Esophagus muscularis mucosa (tissue), 4 donors: ENCODE data around the gene THTPA. TPM values are rescaled to one million over a fixed set of nuclear protein-coding genes. Genes with fewer than 3 reads are reported as not detected.

Source experiments
- DNase-seq: peaks from one replicate; pipeline ENCODE4 v3.0.0-alpha.2; 2017; ENCODE audit errors: extremely low spot score
- H3K27ac ChIP-seq, 4 donors: fragments of 200-600 bp; sonication (generic); replicated peaks in 1 of 4; 1 replicate in 3 of 4; 2 replicates in 1 of 4; pipeline ENCODE4 v1.5.1; 2016 to 2019; ENCODE audit warnings: mild to moderate bottlenecking in 1 of 4
- H3K27me3 ChIP-seq, 4 donors: fragments of 200-600 bp; sonication (generic); one replicate each; pipeline versions ENCODE4 v1.5.1 to v1.6.0; 2016 to 2019
- H3K36me3 ChIP-seq, 4 donors: fragments of 200-600 bp; sonication (generic); one replicate each; pipeline ENCODE4 v1.5.1; 2016 to 2019
- H3K4me1 ChIP-seq, 4 donors: fragments of 200-600 bp; sonication (generic); one replicate each; pipeline ENCODE4 v1.5.1; 2016 to 2019
- H3K4me3 ChIP-seq, 4 donors: fragments of 200-600 bp; sonication (generic); 1 replicate in 2 of 4; 2 replicates in 2 of 4; pipeline ENCODE4 v1.5.1; 2016 to 2019; ENCODE audit warnings: mild to moderate bottlenecking in 4 of 4, moderate library complexity in 1 of 4
- H3K9me3 ChIP-seq, 4 donors: fragments of 200-600 bp; sonication (generic); 1 replicate in 3 of 4; 2 replicates in 1 of 4; pipeline ENCODE4 v1.5.1; 2016 to 2019
- CTCF ChIP-seq, 3 experiments: fragments of 200-600 bp in 2 of 3; fragments of 450-650 bp in 1 of 3; sonication (generic) in 2 of 3; IDR thresholded peaks; one replicate each; pipeline ENCODE4 v1.5.1; 2017 to 2019; ENCODE audit warnings: antibody characterized with exemption in 3 of 3, mild to moderate bottlenecking in 2 of 3, moderate library complexity in 1 of 3
- EP300 ChIP-seq: sonication (generic); formaldehyde crosslinking; IDR thresholded peaks from one replicate; pipeline ENCODE4 v1.6.1; 2017; ENCODE audit warnings: antibody characterized with exemption
- POLR2A ChIP-seq: fragments of 450-650 bp; IDR thresholded peaks from one replicate; pipeline ENCODE4 v1.6.1; 2017; ENCODE audit warnings: antibody characterized with exemption, moderate library complexity, mild to moderate bottlenecking, low read depth
- POLR2AphosphoS5 ChIP-seq, 2 donors: sonication (generic); formaldehyde crosslinking; IDR thresholded peaks; one replicate each; pipeline ENCODE4 v1.6.1; 2017; ENCODE audit warnings: antibody characterized with exemption in 2 of 2
- WGBS: methylation state at CpG from one replicate; pipeline ENCODE4 v1.1.5; 2018; 5-methylcytosine and 5-hydroxymethylcytosine counted together
- intact Hi-C: fragments of 100-400 bp; cut with DNase I; formaldehyde crosslinking; loops from one replicate; pipeline ENCODE4 v1.15.1; 2023
- total RNA-seq, 4 donors: library from RNA; depleted of rRNA; stranded (reverse); fragments of >200 nt; gene quantifications; one replicate each; pipeline versions ENCODE4 v1.1.0 to v1.2.1, GENCODE V29; 2016

The THTPA gene
- total RNA-seq, 4 donors from 2014 or later, result 18.3 to 20.0 (median 19.7) TPM

- no peak overlapping the region for H3K4me3 ChIP-seq
- intact Hi-C loops, result no loop called here
- H3K4me1 ChIP-seq, result no peaks in the 10 kb centered on the region
- no peak overlapping the region for H3K27ac ChIP-seq
- DNase-seq, result no peak
- whole genome bisulfite sequencing, result 100% methylated on average over 1 of the region's 1 CpG
- no peaks in the 10 kb centered on the region for H3K36me3 ChIP-seq
- no peaks in the 10 kb centered on the region for H3K27me3 ChIP-seq
- H3K9me3 ChIP-seq, result no peaks in the 10 kb centered on the region
- TF ChIP-seq POLR2AphosphoS5 (IDR thresholded peaks at IDR 0.05), result no peak
- no peak for TF ChIP-seq CTCF (IDR thresholded peaks at IDR 0.05)
- no peak for TF ChIP-seq EP300
- TF ChIP-seq POLR2A, result no peak
Measured at GRCh38 chr14:23600806-23601205, 44.7 kb downstream of the THTPA start.

DNA sequence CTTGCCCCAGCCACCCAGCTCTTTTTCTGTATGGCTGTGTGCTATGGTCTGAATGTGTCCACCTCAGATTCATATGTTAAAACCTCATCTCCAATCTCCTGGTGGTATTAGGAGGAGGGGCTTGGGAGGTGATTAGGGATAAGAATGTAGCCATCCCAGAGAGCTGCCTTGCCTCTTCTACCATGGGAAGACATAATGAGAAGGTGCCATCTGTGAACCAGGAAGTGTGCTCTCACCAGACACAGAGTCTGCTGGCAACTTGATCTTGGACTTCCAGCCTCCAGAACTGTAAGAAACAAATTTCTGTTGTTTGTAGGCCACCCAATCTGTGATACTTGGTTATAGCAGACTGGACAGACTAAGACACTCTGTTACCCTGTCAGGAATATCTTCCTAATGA lies 45.4 kb downstream of the THTPA start:
- no peaks in the 10 kb centered on the region for H3K4me1 ChIP-seq
- no peak for DNase-seq
- H3K27ac ChIP-seq, result no peak overlapping the region
- intact Hi-C loops, result no loop called here
- H3K9me3 ChIP-seq, result no peaks in the 10 kb centered on the region
- no peaks in the 10 kb centered on the region for H3K36me3 ChIP-seq
- H3K27me3 ChIP-seq, result no peaks in the 10 kb centered on the region
- TF ChIP-seq EP300 (no peak), POLR2AphosphoS5 (IDR thresholded peaks at IDR 0.05) (no peak), POLR2A (no peak), CTCF (IDR thresholded peaks at IDR 0.05) (no peak)
- H3K4me3 ChIP-seq, result no peak overlapping the region

GRCh38 chr14:23601845-23602180 lies 45.7 kb downstream of the THTPA start:
- H3K4me1 ChIP-seq, result no peaks in the 10 kb centered on the region
- no peaks in the 10 kb centered on the region for H3K36me3 ChIP-seq
- no peak overlapping the region for H3K27ac ChIP-seq
- no peak for DNase-seq
- no peaks in the 10 kb centered on the region for H3K27me3 ChIP-seq
- TF ChIP-seq EP300, result no peak
- no peak for TF ChIP-seq POLR2A
- TF ChIP-seq POLR2AphosphoS5 (IDR thresholded peaks at IDR 0.05), result no peak
- intact Hi-C loops, result no loop called here
- 57% methylated on average over 1 of the region's 1 CpG for WGBS
- H3K9me3 ChIP-seq, result no peaks in the 10 kb centered on the region
- H3K4me3 ChIP-seq, result no peak overlapping the region

GRCh38 chr14:23602181-23603095 lies 46.4 kb downstream of the THTPA start:
- WGBS, result 90% methylated on average over 12 of the region's 12 CpGs

DNA sequence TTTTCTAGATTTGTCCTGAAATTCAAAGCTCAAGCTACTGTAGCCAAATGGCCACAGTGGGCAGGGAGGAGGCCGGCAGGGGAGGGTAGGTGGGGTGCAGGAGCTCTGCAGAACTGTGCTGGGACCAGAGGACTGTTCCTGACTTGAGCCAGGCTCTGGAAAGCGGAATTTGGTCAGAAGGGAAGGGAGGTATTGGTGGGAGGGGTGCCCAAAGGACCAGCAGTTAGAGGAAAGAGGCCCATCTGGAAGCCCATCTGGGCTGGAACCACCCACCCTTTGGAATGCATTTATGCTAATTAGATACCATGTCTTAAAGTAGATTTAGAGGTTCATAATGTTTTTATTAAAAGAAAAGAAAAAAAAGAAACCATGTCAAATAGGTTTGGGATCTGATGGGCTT lies 47.0 kb downstream of the THTPA start:
- no peak overlapping the region for H3K27ac ChIP-seq
- no peak for DNase-seq
- no peaks in the 10 kb centered on the region for H3K9me3 ChIP-seq
- intact Hi-C loops, result no loop called here
- WGBS, result 77% methylated on average over 2 of the region's 2 CpGs
- no peak overlapping the region for H3K4me3 ChIP-seq
- no peaks in the 10 kb centered on the region for H3K27me3 ChIP-seq
- H3K4me1 ChIP-seq, result no peaks in the 10 kb centered on the region
- TF ChIP-seq EP300 (no peak), POLR2AphosphoS5 (IDR thresholded peaks at IDR 0.05) (no peak), CTCF (IDR thresholded peaks at IDR 0.05) (no peak), POLR2A (no peak)
- H3K36me3 ChIP-seq, result no peaks in the 10 kb centered on the region

More at GRCh38 chr14:23602181-23603095, 46.4 kb downstream of the THTPA start:
- H3K4me1 ChIP-seq, result no peaks in the 10 kb centered on the region
- no peak for DNase-seq
- no peak overlapping the region for H3K4me3 ChIP-seq
- TF ChIP-seq CTCF (IDR thresholded peaks at IDR 0.05) (no peak), POLR2A (no peak), EP300 (no peak), POLR2AphosphoS5 (IDR thresholded peaks at IDR 0.05) (no peak)
- no peak overlapping the region for H3K27ac ChIP-seq
- H3K36me3 ChIP-seq, result no peaks in the 10 kb centered on the region
- intact Hi-C loops, result no loop called here
- H3K27me3 ChIP-seq, result no peaks in the 10 kb centered on the region
- H3K9me3 ChIP-seq, result no peaks in the 10 kb centered on the region
